H1 (cell line): ENCODE results near the gene CFAP53. TPM values are rescaled to one million over a fixed set of nuclear protein-coding genes. Genes with fewer than 3 reads are reported as not detected.

Experiments used
- CBX5 ChIP-seq: fragments of 300-800, 300-1000 bp; sonication (generic); IDR thresholded peaks from 2 replicates; pipeline ENCODE4 v1.7.1; 2016; ENCODE audit warnings: antibody characterized with exemption, low read length, low read depth
- CREB1 ChIP-seq: IDR thresholded peaks from 2 replicates; pipeline ENCODE4 v1.6.1; 2012; ENCODE audit warnings: inconsistent platforms
- CTBP2 ChIP-seq: IDR thresholded peaks from 2 replicates; pipeline ENCODE4 v1.7.0; 2011; ENCODE audit warnings: borderline replicate concordance, mild to moderate bottlenecking, moderate library complexity, mixed read lengths, low read length; ENCODE audit not compliant: insufficient read depth, insufficient read length
- EGR1 ChIP-seq: IDR thresholded peaks from 2 replicates; pipeline ENCODE4 v1.6.1; 2011; ENCODE audit warnings: low read depth, low read length, borderline replicate concordance
- EP300 ChIP-seq, 2 experiments: IDR thresholded peaks; 1 replicate in 1 of 2; 2 replicates in 1 of 2; pipeline ENCODE4 v1.6.1; 2011 to 2012; ENCODE audit warnings: low read depth in 2 of 2, low read length in 2 of 2, mild to moderate bottlenecking in 2 of 2, borderline replicate concordance in 1 of 2, inconsistent platforms in 1 of 2, moderate library complexity in 1 of 2
- FOSL1 ChIP-seq: IDR thresholded peaks from 2 replicates; pipeline ENCODE4 v1.6.1; 2011; ENCODE audit warnings: mild to moderate bottlenecking, low read depth, low read length, moderate library complexity; ENCODE audit not compliant: insufficient read depth
- MAX ChIP-seq: IDR thresholded peaks from 2 replicates; pipeline ENCODE4 v1.6.1; 2012; ENCODE audit warnings: inconsistent platforms
- PHF8 ChIP-seq: fragments of 200-600 bp; sonication (generic); conservative IDR thresholded peaks from 2 replicates; pipeline ENCODE4 v1.7.1; 2012; ENCODE audit warnings: low read depth, mild to moderate bottlenecking, inconsistent platforms, low read length, moderate library complexity
- POLR2A ChIP-seq, 2 experiments: IDR thresholded peaks; 1 replicate in 1 of 2; 2 replicates in 1 of 2; pipeline ENCODE4 v1.6.1; 2011; ENCODE audit warnings: low read depth in 2 of 2, low read length in 2 of 2, mild to moderate bottlenecking in 2 of 2; ENCODE audit errors: control extremely low read depth in 1 of 2
- SAP30 ChIP-seq: fragments of 300-600 bp; sonication (generic); IDR thresholded peaks from 2 replicates; pipeline ENCODE4 v1.7.1; 2012; ENCODE audit warnings: low read length, moderate library complexity, mild to moderate bottlenecking, inconsistent platforms; ENCODE audit not compliant: insufficient read depth, insufficient replicate concordance
- SIRT6 ChIP-seq: IDR thresholded peaks from one replicate; pipeline ENCODE4 v1.7.1; 2012; ENCODE audit warnings: low read length, inconsistent platforms
- SP1 ChIP-seq: IDR thresholded peaks from 2 replicates; pipeline ENCODE4 v1.6.1; 2011; ENCODE audit warnings: low read depth, low read length
- polyA plus RNA-seq, 7 experiments: library from polyadenylated mRNA; depleted of rRNA in 3 of 7; stranded (reverse) in 5 of 7; unstranded in 2 of 7; fragments of >200 nt in 5 of 7; fragments of 200-250 nt in 2 of 7; gene quantifications; 1 replicate in 5 of 7; 2 replicates in 1 of 7; 4 replicates in 1 of 7; pipeline versions ENCODE4 v1.2.1 to v1.2.3, GENCODE V29; 2011 to 2013; ENCODE audit warnings: missing spikeins in 2 of 7, mixed read lengths in 2 of 7
- total RNA-seq: library from RNA; stranded (reverse); fragmentation: NEBNext Ultra II Directional; extraction: Animal tissue kit (Norgen Biotek cat#: 25700); gene quantifications from 2 replicates; pipeline ENCODE4 v1.2.1, GENCODE V29; 2021

Gene CFAP53
- total and polyA plus RNA-seq, 2 of the 8 experiments (the other 6 are each of a cell fraction or from before 2014, with no cell fraction given), result 0.08 to 0.30 TPM

GRCh38 chr18:50301074-50301473, 34.8 kb upstream of the CFAP53 start (continued):
- TF ChIP-seq SAP30, result no peak
- TF ChIP-seq EGR1, result no peak
- TF ChIP-seq CBX5, result no peak
- TF ChIP-seq CTBP2, result no peak
- TF ChIP-seq SIRT6, result no peak
- TF ChIP-seq FOSL1, result no peak
- TF ChIP-seq EP300 (IDR thresholded peaks at IDR 0.05; ENCODE audit: borderline replicate concordance in 1 of 2, low read depth in 2 of 2, low read length in 2 of 2), result no peak
- no peak for TF ChIP-seq POLR2A (IDR thresholded peaks at IDR 0.05; ENCODE audit: control extremely low read depth in 1 of 2, low read depth in 2 of 2, low read length in 2 of 2)
- TF ChIP-seq PHF8, result no peak
- TF ChIP-seq CREB1, result no peak
- no peak for TF ChIP-seq MAX
- TF ChIP-seq SP1, result no peak
